ENCODE data around the gene SHMT1. TPM values are rescaled to one million over a fixed set of nuclear protein-coding genes. Genes with fewer than 3 reads are reported as not detected.
"Not testable (repeated sequence)": the region's sequence is repeated elsewhere in the genome, so short reads cannot be mapped to it uniquely, and the experiment has no call there.

Gene SHMT1
- total RNA-seq, 2 donors from 2014 or later, result 5.1 to 8.5 TPM

DNA sequence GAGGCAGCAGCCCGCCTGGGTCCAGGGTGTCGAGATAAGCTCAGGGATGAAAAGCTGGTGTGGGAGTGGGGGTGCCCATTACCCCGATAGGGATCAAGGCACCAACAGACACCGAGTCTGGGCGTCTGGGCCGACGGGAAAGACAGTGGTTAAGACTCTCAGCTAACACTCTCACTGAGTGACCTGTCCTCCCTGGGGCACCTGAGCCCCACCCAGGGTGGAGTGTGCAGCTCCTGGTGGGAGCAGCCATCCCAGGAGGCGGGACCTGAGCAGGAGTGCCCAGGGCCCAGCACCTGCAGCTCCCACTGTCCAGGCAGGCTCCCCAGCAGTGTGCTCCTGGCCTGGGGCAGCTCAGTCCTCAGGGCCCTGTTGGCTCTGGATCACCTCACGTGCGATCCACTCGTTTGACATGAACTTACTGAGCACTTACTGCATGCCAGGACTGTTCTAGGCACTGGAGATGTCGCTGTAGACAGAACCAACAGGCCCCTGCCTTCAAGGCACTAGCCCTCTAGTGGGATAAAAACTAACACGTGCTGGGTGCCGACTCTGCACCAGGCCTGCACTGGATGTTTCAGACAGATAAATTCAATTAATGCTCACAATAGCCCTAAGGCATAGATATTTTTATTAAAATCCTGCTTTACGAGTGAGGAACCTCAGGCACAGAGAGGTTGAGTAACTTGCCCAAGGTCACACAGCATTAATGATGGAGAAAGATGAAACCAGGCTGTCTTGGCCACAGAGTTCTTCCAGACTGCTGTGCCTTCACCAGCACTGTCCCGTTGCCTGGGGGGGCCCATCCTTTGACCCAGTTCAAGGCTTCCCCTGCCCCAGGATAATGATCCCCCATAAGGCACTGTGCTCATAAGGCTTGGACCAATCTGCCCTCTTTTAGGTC lies 16.1 kb upstream of the SHMT1 start:
- DNase-seq (ENCODE audit: low spot score), result no peak
- Histone ChIP-seq H3K4me3 (no peak overlapping the region), H3K4me1 (peaks cover 0 to 4% of the 10 kb centered on the region in 2 donors), H3K36me3 (no peaks in the 10 kb centered on the region), H3K9me3 (peaks cover 0 to 5% of the 10 kb centered on the region in 2 donors), H3K27ac (no peak overlapping the region), H3K27me3 (peaks cover 0 to 7% of the 10 kb centered on the region in 2 donors)
- TF ChIP-seq, protein P1, sequence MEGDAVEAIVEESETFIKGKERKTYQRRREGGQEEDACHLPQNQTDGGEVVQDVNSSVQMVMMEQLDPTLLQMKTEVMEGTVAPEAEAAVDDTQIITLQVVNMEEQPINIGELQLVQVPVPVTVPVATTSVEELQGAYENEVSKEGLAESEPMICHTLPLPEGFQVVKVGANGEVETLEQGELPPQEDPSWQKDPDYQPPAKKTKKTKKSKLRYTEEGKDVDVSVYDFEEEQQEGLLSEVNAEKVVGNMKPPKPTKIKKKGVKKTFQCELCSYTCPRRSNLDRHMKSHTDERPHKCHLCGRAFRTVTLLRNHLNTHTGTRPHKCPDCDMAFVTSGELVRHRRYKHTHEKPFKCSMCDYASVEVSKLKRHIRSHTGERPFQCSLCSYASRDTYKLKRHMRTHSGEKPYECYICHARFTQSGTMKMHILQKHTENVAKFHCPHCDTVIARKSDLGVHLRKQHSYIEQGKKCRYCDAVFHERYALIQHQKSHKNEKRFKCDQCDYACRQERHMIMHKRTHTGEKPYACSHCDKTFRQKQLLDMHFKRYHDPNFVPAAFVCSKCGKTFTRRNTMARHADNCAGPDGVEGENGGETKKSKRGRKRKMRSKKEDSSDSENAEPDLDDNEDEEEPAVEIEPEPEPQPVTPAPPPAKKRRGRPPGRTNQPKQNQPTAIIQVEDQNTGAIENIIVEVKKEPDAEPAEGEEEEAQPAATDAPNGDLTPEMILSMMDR (IDR thresholded peaks at IDR 0.05), result no peak

DNA sequence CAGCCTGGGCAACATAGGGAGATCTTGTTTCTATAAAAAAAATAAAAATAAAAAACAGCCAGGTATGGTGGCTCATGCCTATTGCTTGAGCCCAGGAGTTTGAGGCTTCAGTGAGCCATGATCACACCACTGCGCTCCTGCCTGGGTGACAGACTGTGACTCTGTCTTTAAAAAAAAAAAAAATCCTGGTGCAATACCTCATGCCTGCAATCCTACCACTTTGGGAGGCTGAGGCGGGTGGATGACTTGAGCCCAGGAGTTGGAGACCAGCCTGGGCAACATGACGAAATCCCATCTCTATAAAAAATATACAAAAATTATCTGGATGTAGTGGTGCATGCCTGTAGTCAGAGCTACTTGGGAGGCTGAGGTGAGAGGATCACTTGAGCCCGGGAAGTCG lies 15.3 kb upstream of the SHMT1 start:
- H3K27ac ChIP-seq; H3K9me3 ChIP-seq; H3K36me3 ChIP-seq; H3K4me3 ChIP-seq; H3K4me1 ChIP-seq; H3K27me3 ChIP-seq; DNase-seq (ENCODE audit: low spot score): not testable (repeated sequence)

DNA sequence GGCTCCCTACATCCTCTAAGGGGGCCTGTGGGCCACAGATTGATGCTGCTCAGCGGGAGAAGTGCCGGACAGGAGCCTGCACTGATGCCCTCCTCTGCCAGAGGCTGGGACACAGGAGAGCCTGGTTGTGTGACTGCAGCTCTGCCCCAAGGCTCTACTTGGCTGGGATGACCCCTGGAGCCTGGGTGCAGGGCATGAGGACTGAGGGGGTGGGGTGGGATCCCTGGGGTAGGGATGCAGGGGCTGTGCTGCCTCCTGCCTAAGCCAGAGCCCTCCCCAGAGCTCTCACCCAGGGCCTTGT lies 14.8 kb upstream of the SHMT1 start:
- Histone ChIP-seq H3K9me3 (peaks cover 0 to 5% of the 10 kb centered on the region in 2 donors), H3K36me3 (no peaks in the 10 kb centered on the region), H3K27ac (no peak overlapping the region), H3K4me3 (no peak overlapping the region), H3K27me3 (peaks cover 0 to 7% of the 10 kb centered on the region in 2 donors), H3K4me1 (peaks cover 0 to 4% of the 10 kb centered on the region in 2 donors)
- TF ChIP-seq, protein P1 (IDR thresholded peaks at IDR 0.05), result no peak
- no peak for DNase-seq (ENCODE audit: low spot score)

DNA sequence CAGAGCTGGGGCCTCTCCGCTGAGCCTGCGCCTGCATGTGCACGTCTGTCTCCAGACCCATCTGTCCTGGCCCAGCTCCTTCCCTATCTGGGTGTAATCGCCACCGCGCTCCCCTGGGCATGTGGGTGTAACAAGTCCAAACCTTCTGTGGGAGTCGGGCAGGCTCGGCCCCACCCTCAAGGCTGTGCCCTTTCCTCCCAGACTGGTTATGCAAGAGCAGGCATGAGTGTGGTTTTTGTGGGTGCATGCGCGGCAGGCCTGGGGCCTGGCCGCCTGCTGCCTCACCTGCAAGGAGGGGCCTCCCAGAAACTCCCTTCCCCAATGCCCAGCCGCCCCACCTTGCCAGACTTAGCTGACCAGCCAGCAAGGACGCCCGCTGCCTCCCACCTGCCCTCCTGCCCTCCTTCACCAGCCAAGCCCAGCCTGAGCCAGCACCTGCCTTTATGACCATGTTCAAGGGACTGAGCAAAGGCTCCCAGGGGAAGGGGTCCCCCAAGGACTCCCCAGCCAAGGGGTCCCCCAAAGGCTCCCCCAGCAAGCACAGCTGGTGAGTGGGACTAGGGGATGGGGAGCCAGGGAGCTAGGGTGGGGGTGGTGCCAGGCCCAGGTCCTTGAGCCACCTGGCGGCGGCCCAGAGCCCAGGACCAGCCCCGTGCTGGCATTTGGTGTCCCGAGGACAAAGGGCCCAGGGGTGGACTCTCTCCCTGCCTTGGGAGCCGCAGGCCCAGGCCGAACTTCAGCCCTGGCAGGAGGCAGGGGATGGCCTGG lies 14.3 kb upstream of the SHMT1 start, which contains the start of gene EVPLL:
EVPLL (plus strand) TSS at position 342 of the 768 bp plus-strand sequence. CDS start 3,160 bp downstream, outside the sequence.
- H3K4me1 ChIP-seq, result no peaks in the 10 kb centered on the region
- H3K36me3 ChIP-seq, result no peaks in the 10 kb centered on the region
- H3K9me3 ChIP-seq, result peaks cover 0 to 5% of the 10 kb centered on the region in 2 donors
- TF ChIP-seq, protein P1 (IDR thresholded peaks at IDR 0.05), result no peak
- peaks cover 0 to 4% of the 10 kb centered on the region in 2 donors for H3K27me3 ChIP-seq
- DNase-seq (ENCODE audit: low spot score), result peak; percentile 59
- no peak within 1 kb of the TSS for H3K4me3 ChIP-seq
- H3K27ac ChIP-seq, result no peak within 1 kb of the TSS

GRCh38 chr17:18374216-18374615 lies 10.9 kb upstream of the SHMT1 start:
- no peak for DNase-seq (ENCODE audit: low spot score)
- Histone ChIP-seq H3K27me3 (no peaks in the 10 kb centered on the region), H3K27ac (no peak overlapping the region), H3K36me3 (no peaks in the 10 kb centered on the region), H3K4me1 (no peaks in the 10 kb centered on the region), H3K4me3 (no peak overlapping the region), H3K9me3 (peaks cover 0 to 5% of the 10 kb centered on the region in 2 donors)
- TF ChIP-seq, protein P1 (IDR thresholded peaks at IDR 0.05), result no peak

DNA sequence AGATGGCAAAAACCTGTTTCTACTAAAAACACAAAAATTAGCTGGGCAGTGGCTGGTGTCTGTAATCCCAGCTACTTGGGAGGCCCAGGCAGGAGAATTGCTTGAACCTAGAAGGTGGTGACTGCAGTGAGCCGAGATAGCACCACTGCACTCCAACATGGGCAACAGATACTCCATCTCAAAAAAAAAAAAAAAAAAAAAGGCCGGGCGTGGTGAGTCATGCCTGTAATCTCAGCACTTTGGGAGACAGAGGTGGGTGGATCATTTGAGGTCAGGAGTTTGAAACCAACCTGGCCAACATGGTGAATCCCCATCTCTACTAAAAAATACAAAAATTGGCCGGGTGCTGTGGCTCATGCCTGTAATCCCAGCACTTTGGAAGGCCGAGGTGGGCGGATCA lies 9.8 kb upstream of the SHMT1 start:
- not testable (repeated sequence) for DNase-seq (ENCODE audit: low spot score); H3K4me3 ChIP-seq; H3K4me1 ChIP-seq; H3K9me3 ChIP-seq; H3K27me3 ChIP-seq; H3K27ac ChIP-seq; H3K36me3 ChIP-seq

Measured in right atrium auricular region (tissue), 2 donors.